Measurements from ENCODE around the gene VPS51.

VPS51 gene

DNA sequence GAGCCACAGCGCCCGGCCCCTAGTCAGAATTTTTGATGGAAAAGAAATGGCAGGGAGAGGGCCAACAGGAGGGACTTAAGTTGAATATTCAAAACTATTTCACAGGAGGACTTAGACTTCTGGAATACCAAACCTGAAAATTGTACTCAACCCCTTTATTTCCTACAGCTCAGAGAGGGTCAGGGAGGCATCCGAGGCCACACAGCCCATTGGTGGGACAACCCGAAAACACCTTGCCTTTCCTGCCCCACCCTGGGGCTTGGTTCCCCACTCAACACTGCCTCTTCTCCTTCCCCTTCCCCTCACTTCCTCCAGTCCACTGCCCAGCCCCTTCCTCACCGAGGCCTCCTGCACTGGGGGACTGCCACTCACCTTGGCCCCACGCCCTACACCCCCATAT lies 39.0 kb upstream of the VPS51 start:
- H3K9me3 Mint-ChIP-seq: no peaks in the 10 kb centered on the region
- no peaks in the 10 kb centered on the region for H3K4me1 Mint-ChIP-seq
- DNase-seq: no peak
- no peak for TF ChIP-seq CTCF (IDR thresholded peaks at IDR 0.05)
- peaks cover 45% of the 10 kb centered on the region for H3K27me3 Mint-ChIP-seq (ENCODE audit: low read depth, poor library complexity)
- H3K27ac Mint-ChIP-seq: no peak overlapping the region
- no peaks in the 10 kb centered on the region for H3K36me3 Mint-ChIP-seq (ENCODE audit: low read depth)
- H3K4me3 Mint-ChIP-seq: no peak overlapping the region

GRCh38 chr11:65057526-65057925 lies 38.5 kb upstream of the VPS51 start:
- H3K27ac Mint-ChIP-seq: no peak overlapping the region
- H3K4me1 Mint-ChIP-seq: no peaks in the 10 kb centered on the region
- DNase-seq: no peak
- no peaks in the 10 kb centered on the region for H3K36me3 Mint-ChIP-seq (ENCODE audit: low read depth)
- H3K27me3 Mint-ChIP-seq (ENCODE audit: low read depth, poor library complexity): peaks cover 50% of the 10 kb centered on the region
- no peak for TF ChIP-seq CTCF (IDR thresholded peaks at IDR 0.05)
- no peak overlapping the region for H3K4me3 Mint-ChIP-seq
- no peaks in the 10 kb centered on the region for H3K9me3 Mint-ChIP-seq

GRCh38 chr11:65058012-65058411 lies 38.0 kb upstream of the VPS51 start:
- Mint-ChIP-seq H3K9me3 (no peaks in the 10 kb centered on the region), H3K4me3 (no peak overlapping the region), H3K4me1 (no peaks in the 10 kb centered on the region), H3K27me3 (ENCODE audit: low read depth, poor library complexity) (peaks cover 52% of the 10 kb centered on the region), H3K27ac (no peak overlapping the region), H3K36me3 (ENCODE audit: low read depth) (no peaks in the 10 kb centered on the region)
- TF ChIP-seq CTCF (IDR thresholded peaks at IDR 0.05): no peak
- no peak for DNase-seq

- Mint-ChIP-seq H3K27ac (no peak within 1 kb of the TSS), H3K4me1 (no peaks in the 10 kb centered on the region), H3K36me3 (ENCODE audit: low read depth) (no peaks in the 10 kb centered on the region), H3K27me3 (ENCODE audit: low read depth, poor library complexity) (peaks cover 51% of the 10 kb centered on the region), H3K9me3 (no peaks in the 10 kb centered on the region), H3K4me3 (no peak within 1 kb of the TSS)
- no peak for DNase-seq
- no peak for TF ChIP-seq CTCF (IDR thresholded peaks at IDR 0.05)
Observed at GRCh38 chr11:65058419-65059054, 37.5 kb upstream of the VPS51 start, which contains the start of gene NAALADL1. Gene NAALADL1, minus strand, starts transcription at chr11:65058553. Its CDS starts 32 bp downstream, at chr11:65058521.

- no peak for TF ChIP-seq CTCF (IDR thresholded peaks at IDR 0.05)
- Mint-ChIP-seq H3K9me3 (no peaks in the 10 kb centered on the region), H3K36me3 (ENCODE audit: low read depth) (no peaks in the 10 kb centered on the region), H3K27ac (no peak overlapping the region), H3K4me3 (no peak overlapping the region), H3K27me3 (ENCODE audit: low read depth, poor library complexity) (peaks cover 42% of the 10 kb centered on the region), H3K4me1 (peaks cover 3% of the 10 kb centered on the region)
- DNase-seq: no peak
Observed at GRCh38 chr11:65059523-65059922, 36.5 kb upstream of the VPS51 start.
